IPS DF 6.9 (cell line): ENCODE results near the gene SDR9C7.

Experiments
- DNase-seq: peaks from one replicate; pipeline ENCODE4 v3.0.0-alpha.2; 2013; ENCODE audit warnings: low read depth, low spot score
- H3K27ac ChIP-seq: one replicate; pipeline ENCODE4 v1.5.1; 2013; ENCODE audit warnings: low read length, control low read depth
- H3K27me3 ChIP-seq: 2 replicates; pipeline ENCODE4 v1.6.1; 2013; ENCODE audit warnings: mild to moderate bottlenecking, low read length; ENCODE audit not compliant: control insufficient read depth, insufficient read depth
- H3K36me3 ChIP-seq: 2 replicates; pipeline ENCODE4 v1.6.1; 2013; ENCODE audit warnings: low read length; ENCODE audit not compliant: control insufficient read depth, insufficient read depth
- H3K4me1 ChIP-seq: 2 replicates; pipeline ENCODE4 v1.6.1; 2013; ENCODE audit warnings: low read length; ENCODE audit not compliant: control insufficient read depth, insufficient read depth
- H3K4me3 ChIP-seq: 2 replicates; pipeline ENCODE4 v1.5.1; 2013; ENCODE audit warnings: mild to moderate bottlenecking, low read length
- H3K9me3 ChIP-seq: 2 replicates; pipeline ENCODE4 v1.6.1; 2013; ENCODE audit warnings: low read length, inconsistent platforms; ENCODE audit not compliant: control insufficient read depth, insufficient read depth
- WGBS: extraction: QIAGEN DNeasy Blood & Tissue Kit; methylation state at CpG from one replicate; pipeline ENCODE4 v1.1.7; 2013; ENCODE audit warnings: mixed read lengths, missing lambda C conversion rate; ENCODE audit not compliant: insufficient read length, insufficient coverage; 5-methylcytosine and 5-hydroxymethylcytosine counted together

Gene SDR9C7

DNA sequence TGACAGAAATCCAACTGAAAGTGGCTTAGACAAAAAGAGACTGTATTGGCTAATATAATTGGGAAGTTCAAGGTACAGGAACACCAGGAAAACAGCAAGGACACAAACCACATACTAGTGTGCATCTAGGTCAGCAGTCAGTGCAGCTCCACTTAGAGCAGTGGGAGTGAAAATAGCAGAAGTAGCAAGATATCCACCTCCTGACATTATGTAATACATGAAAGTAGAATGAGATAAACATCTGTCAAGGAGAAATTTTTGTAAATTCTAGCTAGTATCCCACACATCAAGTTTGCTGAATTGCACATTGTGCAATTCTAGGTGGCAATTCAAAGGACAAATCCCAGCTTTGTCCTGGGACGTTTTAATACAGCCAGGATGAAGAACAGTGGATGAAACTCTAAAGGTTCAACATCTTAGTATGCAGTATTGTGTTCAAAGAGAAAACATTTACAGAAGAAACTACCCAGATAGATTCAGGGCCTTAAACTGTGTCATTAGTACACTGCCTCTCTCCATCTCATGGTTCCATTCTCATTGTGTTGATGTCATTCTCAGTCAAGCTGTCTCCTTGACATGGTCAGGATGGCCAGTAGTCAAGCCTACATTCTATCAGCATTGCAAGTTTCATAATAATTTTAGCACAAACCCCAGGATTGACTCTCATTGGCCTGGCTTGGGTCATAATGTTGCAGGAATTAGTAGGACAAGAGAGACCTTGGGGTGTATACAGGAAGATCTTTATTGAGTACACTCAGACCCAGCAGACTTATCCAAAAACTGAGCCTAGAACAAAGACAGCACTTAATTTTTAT is 56.8 kb downstream of the SDR9C7 start:
- H3K27ac ChIP-seq = no peak overlapping the region
- H3K4me1 ChIP-seq = no peaks in the 10 kb centered on the region
- no peaks in the 10 kb centered on the region; the same call in 1 of the 2 replicates for H3K9me3 ChIP-seq
- H3K27me3 ChIP-seq = no peaks in the 10 kb centered on the region
- DNase-seq = no peak
- no peak overlapping the region for H3K4me3 ChIP-seq
- H3K36me3 ChIP-seq = no peaks in the 10 kb centered on the region
- WGBS = no CpG with 5 or more reads among the region's 1 CpG

DNA sequence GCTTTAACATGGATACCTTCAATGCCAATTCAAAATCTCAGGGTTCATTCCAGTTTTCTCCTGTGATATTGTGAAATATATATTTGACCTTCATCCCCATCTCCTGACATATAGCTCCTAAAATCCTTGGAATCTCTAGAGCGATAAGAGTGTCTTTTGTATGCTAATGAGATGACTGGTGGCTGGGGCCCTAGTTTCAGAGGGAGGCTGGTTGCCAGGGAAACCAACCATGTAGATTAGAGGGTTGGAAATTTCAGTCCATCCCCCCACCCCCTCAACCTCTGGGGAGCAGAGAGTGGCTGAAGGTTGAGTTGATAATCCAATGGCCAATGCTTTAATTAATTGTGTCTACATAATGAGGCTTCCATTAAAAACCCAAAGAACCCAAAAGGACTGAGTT is 59.4 kb downstream of the SDR9C7 start:
- Histone ChIP-seq H3K4me3 (no peak overlapping the region), H3K4me1 (no peaks in the 10 kb centered on the region), H3K9me3 (no peaks in the 10 kb centered on the region; the same call in 1 of the 2 replicates), H3K36me3 (no peaks in the 10 kb centered on the region), H3K27me3 (no peaks in the 10 kb centered on the region), H3K27ac (no peak overlapping the region)
- DNase-seq = peak; percentile 9
- no CpG with 5 or more reads among the region's 1 CpG for WGBS

GRCh38 chr12:56873382-56873781 is 60.8 kb downstream of the SDR9C7 start:
- Histone ChIP-seq H3K27me3 (no peaks in the 10 kb centered on the region), H3K9me3 (no peaks in the 10 kb centered on the region; the same call in 1 of the 2 replicates), H3K27ac (no peak overlapping the region), H3K36me3 (no peaks in the 10 kb centered on the region), H3K4me3 (no peak overlapping the region), H3K4me1 (no peaks in the 10 kb centered on the region)
- no peak for DNase-seq
- WGBS = no CpG with 5 or more reads among the region's 1 CpG
